GM21786 (cell line): ENCODE measurements around the gene PALD1.

Experiments used
- ATAC-seq: cut with Tn5 transposase; IDR thresholded peaks from one replicate; pipeline ENCODE4 v1.9.1; 2021; ENCODE audit not compliant: unreplicated experiment

The PALD1 gene

GRCh38 chr10:70457759-70458305 lies 20.7 kb upstream of the PALD1 start:
- ATAC-seq = no peak

- no peak for ATAC-seq
These were observed 20.1 kb upstream of the PALD1 start for GRCh38 chr10:70458329-70459060.

- no peak for ATAC-seq
These were observed 19.4 kb upstream of the PALD1 start for GRCh38 chr10:70459061-70459773.

DNA sequence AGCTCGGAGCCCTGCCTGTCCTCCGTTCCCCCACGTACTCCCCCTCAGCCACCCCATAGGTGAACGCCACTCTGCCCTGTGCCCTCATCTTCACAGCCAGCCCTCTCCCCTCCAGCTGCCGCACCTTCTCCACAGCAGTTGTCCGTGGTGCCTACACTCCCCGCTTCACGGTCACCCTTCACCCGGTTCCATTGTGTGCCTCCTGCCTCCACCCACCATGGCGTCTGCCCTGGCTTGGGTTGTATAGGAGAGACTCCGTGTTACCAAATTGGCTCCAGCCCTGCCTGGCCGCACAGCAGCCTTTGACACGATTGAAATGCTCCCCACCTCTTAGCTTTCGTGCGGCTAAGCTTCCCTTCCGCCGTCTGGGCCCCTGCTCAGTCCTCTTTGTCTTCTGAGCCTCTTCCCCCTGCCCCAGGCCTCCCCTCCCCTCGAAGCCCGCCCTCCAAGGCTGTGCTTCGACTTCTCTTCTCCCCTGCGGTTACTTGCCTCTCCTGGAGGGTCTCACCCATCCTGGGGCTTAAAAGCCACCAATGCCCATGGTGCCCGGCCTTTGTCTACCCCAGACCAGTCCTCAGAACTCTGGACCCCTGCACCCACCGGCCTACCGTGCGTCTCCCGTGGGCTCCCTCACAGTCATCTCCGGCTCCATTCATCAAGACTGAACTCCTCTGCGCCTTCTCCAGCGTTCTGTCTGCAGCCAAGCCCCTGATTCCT lies 18.6 kb upstream of the PALD1 start:
- ATAC-seq = no peak

- ATAC-seq = peak; percentile 58
These were observed 16.9 kb upstream of the PALD1 start for GRCh38 chr10:70461397-70462348.

- ATAC-seq = no peak
These were observed 16.1 kb upstream of the PALD1 start for GRCh38 chr10:70462349-70462984.

- ATAC-seq = no peak
These were observed 13.3 kb upstream of the PALD1 start for GRCh38 chr10:70465278-70465677.

GRCh38 chr10:70465832-70466231 lies 12.7 kb upstream of the PALD1 start:
- ATAC-seq = no peak

GRCh38 chr10:70466951-70467350 lies 11.6 kb upstream of the PALD1 start:
- ATAC-seq = no peak

DNA sequence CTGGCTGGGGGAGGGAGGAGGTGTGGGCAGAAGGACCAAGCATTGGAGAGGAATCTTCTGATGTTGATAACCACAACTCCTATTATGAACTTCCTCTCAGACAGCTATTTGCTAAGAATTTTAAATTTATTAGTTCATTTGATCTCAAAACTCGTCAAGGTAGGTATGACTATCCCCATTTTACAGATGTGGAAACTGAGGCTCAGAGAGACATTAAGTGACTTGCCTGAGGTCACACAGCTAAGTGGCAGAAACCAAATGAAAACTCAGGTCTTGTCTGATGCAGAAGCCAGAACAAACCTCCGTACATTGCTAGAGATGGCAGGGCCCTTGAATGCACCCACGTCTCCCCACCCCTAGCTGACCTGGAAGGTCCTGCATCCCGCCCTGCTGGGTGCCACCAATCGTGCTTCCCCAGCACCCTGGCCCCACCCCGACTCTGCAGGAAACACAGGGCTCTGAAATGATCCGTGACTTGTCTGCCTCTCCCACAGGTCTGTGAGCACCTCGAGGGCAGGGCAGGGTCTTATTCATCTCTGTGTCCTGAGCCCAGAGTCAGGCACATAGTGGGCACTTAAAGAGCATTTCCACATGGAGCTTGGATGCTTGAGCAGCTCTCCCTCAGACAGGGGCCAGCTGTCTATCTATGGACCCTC lies 5.6 kb upstream of the PALD1 start:
- no peak for ATAC-seq

DNA sequence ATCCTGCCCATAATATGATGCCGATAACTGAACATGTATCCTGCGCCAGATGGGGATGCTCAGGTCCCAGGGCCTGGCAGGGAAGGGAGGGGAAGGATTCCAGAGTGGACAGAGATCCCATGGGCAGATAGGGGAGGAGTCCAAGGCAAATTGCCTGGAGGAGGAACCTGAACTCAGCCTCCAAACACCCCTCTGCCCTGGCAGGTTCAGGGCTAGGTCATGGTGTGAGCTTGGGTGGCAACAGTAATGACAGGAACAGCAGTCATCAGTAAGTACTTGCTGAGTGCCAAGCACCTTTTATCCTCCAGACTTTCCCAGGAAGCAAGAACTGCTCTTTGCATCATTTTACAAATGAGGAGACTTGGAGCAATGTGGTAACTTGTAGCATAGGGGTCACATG lies 3.8 kb upstream of the PALD1 start:
- ATAC-seq = no peak

- no peak for ATAC-seq
These were observed 2.9 kb upstream of the PALD1 start for GRCh38 chr10:70475661-70476060.

- ATAC-seq = no peak
These were observed 2.1 kb upstream of the PALD1 start for GRCh38 chr10:70476249-70477035.

DNA sequence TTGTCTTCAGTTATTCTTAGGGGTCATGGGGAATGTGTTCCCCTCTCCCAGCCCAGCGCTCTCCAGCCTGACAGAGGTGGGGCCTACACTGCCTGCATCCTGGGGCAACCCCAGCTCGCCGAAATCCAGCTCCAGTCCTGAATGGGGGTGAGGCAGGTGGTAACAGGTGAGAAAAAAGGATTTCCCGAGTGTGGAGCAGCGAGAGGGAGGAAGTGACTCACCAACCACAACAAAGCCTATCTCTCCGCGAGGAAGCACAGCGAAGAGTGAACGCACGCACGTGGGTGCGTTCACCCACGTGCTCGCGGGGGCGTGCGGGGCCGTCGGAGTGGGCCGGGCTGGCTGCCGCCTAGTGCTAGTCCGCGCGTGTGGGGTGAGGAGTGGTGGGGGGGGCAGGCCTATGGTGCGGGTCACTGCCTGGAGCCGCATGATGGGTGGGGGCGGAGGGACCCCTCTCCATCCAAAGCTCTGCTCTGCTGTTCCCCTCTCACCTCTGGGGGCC lies 855 bp upstream of the PALD1 start:
- ATAC-seq = no peak

DNA sequence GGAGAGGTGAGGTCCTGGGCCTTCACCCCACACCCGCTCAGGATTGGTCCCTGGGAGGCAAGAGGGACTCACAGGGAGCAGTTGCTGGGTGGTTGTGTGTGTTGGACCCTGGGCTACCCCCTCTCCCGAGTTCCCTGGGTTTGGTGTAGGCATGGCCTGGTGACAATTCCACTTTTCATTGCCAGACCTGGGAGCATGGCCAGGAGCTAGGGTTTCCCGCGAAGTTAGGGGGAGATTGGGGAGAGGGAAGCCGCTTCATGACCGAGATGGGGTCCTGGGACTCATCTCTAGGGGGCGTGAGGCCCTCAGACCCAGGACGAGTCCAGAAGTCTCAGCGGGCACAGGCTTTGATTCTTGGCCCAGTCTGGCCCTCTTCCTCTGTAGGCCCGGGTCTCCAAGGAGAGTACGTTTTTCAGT lies 606 bp downstream of the PALD1 start:
- no peak for ATAC-seq

- ATAC-seq = no peak
These were observed 1.2 kb downstream of the PALD1 start for GRCh38 chr10:70479626-70480238.

DNA sequence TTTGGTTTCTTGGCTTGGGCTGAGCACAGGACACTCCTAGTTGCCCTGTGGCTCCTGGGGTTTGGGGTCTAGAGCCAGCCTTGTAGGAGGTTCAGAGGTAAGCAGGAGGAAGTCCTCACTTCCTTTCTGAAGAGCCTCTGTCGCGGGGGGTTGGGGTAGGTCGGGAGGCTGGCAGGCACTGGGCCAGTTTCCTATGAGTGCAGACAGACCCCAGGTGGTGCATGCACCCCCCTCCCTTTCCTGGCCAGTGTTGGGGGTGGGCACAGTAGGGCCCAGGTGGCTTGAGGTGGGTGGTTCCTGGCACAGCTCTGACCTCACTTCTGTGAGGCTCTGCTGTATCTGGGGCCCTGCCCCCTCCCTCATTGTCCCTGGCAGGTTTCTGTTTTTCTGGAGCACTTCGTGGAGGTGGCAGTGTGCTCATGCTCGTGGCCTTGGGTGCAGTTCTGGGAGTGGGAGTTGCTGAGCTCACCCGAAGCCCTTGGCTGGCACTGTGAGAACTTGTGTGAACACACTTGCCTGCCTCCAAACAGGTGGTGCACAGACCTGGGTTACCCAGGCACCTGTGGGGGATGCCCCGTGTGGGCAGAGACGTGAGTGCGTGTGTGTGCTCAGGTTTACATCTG lies 1.8 kb downstream of the PALD1 start:
- no peak for ATAC-seq

DNA sequence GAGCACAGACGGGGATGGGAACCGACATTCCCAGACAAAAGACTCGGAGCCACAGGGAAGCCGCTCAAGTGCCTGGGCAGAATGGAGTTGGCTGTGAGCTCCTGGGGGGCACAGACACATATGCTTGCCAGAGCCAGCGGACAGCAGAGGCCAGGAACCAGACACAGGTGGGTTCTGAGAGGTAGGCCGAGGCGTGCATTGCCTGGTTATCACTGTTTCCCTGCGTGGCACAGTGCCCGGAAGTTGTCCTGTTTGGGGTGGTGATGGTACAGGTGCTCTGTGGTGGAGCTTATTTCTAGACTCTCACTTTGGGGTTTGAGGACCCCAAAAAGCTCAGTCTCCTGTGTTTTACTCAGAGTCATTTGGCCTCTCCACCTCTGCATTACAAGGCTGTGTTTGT lies 2.5 kb downstream of the PALD1 start:
- ATAC-seq = no peak
